Measurements from ENCODE around the gene ARID1A. TPM values are rescaled to one million over a fixed set of nuclear protein-coding genes. Genes with fewer than 3 reads are reported as not detected.

The ARID1A gene
- total RNA-seq, 1 experiment from 2014 or later, result 26.2 TPM

DNA sequence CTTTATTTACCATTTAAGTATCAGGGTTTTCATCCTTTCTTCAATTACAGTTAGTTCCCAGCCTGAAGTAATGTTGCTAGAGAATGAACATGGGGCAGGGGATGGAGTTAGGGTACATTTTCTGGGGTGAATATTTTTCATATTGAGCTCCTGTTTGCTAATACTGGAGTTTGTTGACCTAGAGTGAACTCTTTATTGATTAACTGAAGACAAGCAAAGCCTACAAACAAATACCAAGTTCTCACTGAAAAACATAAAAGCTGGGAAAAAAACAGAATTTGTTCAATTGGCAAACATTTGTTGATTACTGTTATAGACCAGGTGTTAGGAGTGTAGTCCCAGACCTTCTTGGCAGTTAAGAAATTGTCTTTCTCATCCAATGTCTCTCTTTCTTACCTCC is 63.7 kb downstream of the ARID1A start:
- DNase-seq (ENCODE audit: low read depth), result no peak

DNA sequence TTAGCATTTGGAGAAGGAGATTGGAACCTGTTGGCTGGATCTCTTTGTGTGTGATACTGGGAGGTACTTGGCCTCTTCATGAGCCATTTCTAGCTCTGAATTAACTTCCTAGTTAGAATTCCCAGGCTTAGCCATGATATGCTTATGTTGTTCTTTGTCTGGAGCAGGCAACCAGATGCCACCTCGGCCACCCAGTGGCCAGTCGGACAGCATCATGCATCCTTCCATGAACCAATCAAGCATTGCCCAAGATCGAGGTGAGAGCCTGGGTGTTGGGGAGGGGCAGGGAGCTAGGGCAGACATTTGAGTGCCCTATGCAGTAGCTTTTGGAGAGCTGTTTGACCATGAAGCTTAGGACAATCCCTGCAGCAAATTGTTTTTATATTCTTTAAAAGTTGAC is 65.4 kb downstream of the ARID1A start:
- DNase-seq (ENCODE audit: low read depth), result peak; percentile 27

- no peak for DNase-seq (ENCODE audit: low read depth)
These were observed 71.9 kb downstream of the ARID1A start for GRCh38 chr1:26767714-26768113.

- DNase-seq (ENCODE audit: low read depth), result peak; percentile 91
These were observed 72.9 kb downstream of the ARID1A start for GRCh38 chr1:26768755-26769154.

- DNase-seq (ENCODE audit: low read depth), result no peak
These were observed 75.4 kb downstream of the ARID1A start for GRCh38 chr1:26771285-26771642.

DNA sequence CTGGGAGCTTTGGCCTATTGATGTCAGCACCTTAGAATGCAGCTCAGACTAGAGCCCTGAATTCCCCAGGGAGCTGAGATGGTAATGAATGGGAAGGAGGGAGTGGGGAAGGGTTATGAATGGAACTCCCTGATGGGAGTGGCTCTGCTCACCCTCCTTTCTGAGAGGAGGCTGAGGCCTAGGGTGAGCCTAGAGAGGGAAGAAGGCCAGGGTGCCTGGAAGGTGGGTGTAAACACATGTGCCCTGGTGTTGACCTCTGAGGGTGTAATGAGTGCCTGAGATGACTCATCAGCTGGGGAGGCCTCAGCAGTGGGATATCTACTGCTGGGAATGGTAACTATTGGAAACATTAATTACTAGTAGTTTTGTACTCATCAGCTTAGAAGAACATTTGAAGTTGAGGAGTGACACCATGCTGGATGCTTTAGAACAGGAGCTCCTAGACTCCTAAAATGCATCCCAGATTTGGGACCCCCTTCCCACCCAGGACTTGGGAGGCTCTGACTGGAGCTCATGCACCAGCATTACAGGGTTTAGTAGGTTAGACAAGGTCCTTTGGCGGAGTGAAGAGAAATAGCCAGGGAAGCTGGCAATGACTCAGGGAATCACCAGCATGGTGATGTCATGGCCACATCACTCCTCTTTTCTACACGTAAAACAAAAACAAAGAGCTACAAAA is 76.0 kb downstream of the ARID1A start:
- peak; percentile 99 for DNase-seq (ENCODE audit: low read depth)

DNA sequence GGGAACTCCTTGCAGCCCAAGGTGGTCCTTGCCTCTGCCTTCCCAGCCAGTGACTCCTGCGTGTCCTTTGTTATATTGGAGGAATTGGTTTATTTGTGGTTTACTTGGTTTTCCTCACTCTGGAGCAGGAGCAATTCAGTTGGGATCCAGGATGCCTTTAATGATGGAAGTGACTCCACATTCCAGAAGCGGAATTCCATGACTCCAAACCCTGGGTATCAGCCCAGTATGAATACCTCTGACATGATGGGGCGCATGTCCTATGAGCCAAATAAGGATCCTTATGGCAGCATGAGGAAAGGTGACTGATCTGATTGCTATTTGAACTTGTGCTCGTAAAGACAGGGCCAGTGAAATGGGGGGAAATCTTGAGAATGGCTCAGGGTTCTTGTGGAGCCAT is 76.9 kb downstream of the ARID1A start:
- peak; percentile 96 for DNase-seq (ENCODE audit: low read depth)

DNA sequence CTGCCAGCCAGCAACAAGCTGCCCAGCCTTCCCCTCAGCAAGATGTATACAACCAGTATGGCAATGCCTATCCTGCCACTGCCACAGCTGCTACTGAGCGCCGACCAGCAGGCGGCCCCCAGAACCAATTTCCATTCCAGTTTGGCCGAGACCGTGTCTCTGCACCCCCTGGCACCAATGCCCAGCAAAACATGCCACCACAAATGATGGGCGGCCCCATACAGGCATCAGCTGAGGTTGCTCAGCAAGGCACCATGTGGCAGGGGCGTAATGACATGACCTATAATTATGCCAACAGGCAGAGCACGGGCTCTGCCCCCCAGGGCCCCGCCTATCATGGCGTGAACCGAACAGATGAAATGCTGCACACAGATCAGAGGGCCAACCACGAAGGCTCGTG is 78.6 kb downstream of the ARID1A start:
- no peak for DNase-seq (ENCODE audit: low read depth)

DNA sequence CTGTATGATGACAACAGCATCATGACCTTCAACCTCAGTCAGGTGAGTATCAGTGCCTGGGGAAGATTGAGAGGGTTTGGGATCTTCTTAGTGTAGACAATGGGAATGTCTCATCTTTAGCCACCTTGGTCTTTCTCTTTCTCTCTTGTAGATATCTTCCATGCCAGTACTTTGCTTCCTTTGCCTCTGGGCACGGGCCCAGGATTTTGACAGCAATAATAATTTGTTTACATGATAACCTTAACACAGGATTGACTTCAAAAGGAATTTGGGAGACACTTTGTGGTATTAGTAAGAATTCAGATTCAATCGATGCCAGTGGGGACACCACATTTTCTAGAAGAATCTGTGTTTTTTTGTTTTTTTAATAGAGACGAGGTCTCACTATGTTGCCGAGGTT is 79.9 kb downstream of the ARID1A start:
- DNase-seq (ENCODE audit: low read depth), result peak; percentile 58

- no peak for DNase-seq (ENCODE audit: low read depth)
These were observed 83.4 kb downstream of the ARID1A start for GRCh38 chr1:26779098-26779668.

DNA sequence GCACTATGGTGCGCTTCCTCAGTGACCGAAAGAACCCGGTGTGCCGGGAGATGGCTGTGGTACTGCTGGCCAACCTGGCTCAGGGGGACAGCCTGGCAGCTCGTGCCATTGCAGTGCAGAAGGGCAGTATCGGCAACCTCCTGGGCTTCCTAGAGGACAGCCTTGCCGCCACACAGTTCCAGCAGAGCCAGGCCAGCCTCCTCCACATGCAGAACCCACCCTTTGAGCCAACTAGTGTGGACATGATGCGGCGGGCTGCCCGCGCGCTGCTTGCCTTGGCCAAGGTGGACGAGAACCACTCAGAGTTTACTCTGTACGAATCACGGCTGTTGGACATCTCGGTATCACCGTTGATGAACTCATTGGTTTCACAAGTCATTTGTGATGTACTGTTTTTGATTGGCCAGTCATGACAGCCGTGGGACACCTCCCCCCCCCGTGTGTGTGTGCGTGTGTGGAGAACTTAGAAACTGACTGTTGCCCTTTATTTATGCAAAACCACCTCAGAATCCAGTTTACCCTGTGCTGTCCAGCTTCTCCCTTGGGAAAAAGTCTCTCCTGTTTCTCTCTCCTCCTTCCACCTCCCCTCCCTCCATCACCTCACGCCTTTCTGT is 84.6 kb downstream of the ARID1A start:
- no peak for DNase-seq (ENCODE audit: low read depth)

DNA sequence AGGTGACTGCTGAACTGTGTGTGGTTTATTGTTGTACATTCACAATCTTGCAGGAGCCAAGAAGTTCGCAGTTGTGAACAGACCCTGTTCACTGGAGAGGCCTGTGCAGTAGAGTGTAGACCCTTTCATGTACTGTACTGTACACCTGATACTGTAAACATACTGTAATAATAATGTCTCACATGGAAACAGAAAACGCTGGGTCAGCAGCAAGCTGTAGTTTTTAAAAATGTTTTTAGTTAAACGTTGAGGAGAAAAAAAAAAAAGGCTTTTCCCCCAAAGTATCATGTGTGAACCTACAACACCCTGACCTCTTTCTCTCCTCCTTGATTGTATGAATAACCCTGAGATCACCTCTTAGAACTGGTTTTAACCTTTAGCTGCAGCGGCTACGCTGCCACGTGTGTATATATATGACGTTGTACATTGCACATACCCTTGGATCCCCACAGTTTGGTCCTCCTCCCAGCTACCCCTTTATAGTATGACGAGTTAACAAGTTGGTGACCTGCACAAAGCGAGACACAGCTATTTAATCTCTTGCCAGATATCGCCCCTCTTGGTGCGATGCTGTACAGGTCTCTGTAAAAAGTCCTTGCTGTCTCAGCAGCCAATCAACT is 85.5 kb downstream of the ARID1A start:
- DNase-seq (ENCODE audit: low read depth), result no peak

DNA sequence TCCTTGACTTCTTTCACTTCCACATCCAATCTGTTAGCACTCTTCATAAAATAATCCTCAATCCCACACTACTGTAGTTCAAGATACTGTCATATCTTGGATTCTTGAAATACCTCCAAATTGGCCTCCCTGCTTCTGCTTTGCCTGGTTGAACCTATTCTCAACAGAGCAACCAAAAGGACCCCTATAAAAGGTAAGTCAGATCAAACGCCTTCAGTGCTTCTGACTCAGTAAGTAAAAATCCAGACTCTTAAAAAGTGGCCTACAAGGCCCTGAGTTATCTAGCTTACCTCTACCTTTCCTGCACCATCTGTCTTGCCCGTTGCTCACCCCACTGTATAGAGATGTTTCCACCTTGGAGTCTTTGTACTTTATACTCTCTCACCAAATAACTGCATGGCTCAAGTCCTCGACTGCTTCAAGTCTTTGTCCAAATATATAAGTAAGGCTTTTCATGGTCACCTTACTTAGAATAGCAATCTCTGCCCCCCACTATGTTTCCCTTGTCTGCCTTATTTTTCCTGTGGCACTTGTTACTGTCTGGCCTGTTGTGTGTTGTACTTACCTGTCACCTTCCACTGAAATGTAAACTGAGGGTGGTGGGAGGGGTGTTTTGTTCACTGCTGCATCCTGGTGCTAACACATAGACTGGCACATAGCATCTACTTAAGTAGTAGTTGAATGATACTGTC is 86.9 kb downstream of the ARID1A start:
- DNase-seq (ENCODE audit: low read depth), result peak; percentile 50

DNA sequence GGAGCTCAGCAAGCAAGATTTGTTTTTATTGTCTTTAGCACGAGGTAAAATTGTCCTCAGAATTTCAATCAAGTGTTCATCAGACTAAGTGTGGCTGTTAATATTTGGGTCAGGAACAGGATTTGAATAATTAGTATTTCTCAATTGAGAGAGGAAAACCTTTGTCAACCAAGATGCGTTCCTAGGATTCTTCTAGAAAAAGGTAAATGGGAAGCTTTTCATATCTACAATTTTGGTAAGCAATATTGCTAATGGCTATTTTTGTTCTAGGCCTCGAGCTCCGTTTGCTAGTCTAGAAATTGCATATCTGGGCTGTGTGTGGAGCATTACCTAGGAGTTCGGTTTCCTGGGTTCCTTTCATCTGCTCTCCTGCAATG is 87.8 kb downstream of the ARID1A start:
- DNase-seq (ENCODE audit: low read depth), result no peak

- peak; percentile 87 for DNase-seq (ENCODE audit: low read depth)
These were observed 88.4 kb downstream of the ARID1A start for GRCh38 chr1:26784023-26784871.

DNA sequence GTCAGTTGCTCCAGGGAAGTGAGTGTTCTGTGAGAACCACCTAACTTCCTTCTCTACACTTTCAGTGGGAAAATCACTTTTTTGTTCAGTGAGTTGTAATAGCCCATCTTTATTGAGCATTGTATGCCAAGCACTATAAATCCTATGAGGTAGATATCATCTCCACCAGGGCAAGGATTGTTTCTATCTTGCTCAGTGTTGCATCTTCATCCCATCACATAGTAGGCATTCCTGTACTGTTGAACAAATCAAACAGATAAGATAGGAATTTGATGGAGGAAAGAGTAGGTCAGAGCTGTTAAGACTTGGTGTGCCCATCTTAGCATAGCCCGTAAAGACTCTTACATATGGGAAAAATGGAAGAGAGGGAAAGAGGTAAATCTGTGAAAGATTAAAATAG is 89.1 kb downstream of the ARID1A start:
- DNase-seq (ENCODE audit: low read depth), result no peak

DNA sequence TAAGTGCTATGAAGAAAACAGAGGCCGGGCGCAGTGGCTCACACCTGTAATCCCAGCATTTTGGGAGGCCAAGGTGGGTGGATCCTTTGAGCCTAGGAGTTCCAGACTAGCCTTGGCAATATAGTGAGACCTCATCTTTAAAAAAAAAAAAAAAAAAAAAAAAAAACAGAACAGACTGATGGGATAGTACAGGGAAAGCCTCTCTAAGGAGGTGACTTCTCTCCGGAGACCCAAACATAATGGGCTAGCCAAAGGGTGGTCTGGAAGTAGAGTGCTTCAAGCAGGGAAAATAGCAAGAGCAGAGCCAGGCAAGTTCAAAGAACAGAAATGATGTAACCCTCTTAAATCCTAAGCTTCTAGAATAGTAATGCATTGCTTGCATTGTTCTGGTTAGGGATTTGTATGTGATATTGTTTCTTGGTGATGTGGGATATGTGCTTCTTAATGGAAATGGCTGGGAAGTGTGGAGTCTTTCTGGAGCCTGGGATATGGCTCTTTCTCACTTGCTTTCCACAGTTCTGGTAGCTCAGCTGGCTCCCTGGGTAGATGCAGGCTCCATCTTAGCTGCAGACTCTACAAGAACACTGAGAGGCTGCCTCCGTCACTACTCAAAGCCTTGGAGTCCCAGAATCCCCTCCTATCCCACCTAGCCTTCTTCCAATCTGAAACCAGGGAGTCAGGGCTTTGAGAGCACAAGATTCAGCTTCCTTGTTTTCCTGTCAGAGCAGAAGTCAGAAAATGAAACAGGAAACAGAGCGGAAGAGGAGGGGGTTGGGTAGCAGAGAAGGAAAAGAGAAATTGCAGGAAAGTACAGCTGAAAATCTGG is 90.0 kb downstream of the ARID1A start:
- DNase-seq (ENCODE audit: low read depth), result peak; percentile 45

GRCh38 chr1:26786437-26787380 is 90.9 kb downstream of the ARID1A start:
- peak; percentile 94 for DNase-seq (ENCODE audit: low read depth)

GRCh38 chr1:26787381-26787705 is 91.5 kb downstream of the ARID1A start:
- peak; percentile 65 for DNase-seq (ENCODE audit: low read depth)

Data from M059J (cell line).